ENCODE data around the gene CDON.

The CDON gene

DNA sequence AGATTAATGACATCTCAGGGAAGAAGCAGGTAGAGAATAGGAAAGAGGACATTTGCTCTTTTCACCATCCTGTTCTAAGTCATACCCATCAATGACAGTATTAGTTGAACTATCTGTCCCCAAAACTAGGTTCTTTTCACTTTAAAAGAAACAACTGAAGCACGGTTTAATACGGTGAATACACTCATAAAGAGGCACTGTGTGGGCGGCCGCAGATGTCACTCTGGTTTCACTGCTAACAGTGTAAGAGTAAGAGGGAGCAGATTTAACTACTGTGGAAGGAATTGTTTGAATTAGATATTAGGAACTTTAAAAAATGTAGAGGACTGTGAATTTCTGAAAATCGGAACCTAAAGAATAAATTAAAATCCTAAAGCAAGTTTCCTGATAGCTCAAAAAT lies 67.4 kb downstream of the CDON start:
- H3K4me2 ChIP-seq (ENCODE audit: insufficient read depth, low read length, poor library complexity, severe bottlenecking) = no peak overlapping the region

DNA sequence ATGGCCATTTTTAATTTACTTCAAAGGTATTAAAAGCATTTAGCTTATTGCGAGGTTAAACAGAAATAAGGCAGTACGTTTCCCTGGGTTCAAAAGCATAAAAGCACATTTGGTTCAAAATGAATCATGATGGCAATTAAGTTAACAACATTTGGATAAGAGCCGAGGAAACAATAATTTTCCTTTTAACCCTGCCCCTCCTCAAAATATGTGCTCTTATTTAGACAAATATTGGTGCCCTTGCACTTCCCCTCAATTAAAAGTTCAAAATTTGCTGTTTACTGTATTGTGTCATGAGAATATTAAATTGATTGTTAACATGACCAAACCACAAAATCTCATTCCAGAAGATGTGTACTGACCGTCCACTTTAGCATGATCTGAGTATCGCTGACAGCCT lies 68.2 kb downstream of the CDON start:
- Histone ChIP-seq H3K4ac (ENCODE audit: low read length) (no peak overlapping the region), H3K27ac (replicated peaks; ENCODE audit: low read length) (no peak overlapping the region), H2BK15ac (ENCODE audit: low read length) (no peak overlapping the region), H3K9me3 (replicated peaks in 1 of 2; ENCODE audit: control insufficient read depth in 2 of 2, insufficient read depth in 1 of 2, low read depth in 1 of 2, low read length in 2 of 2) (peaks cover 0 to 2% of the 10 kb centered on the region in 2 donors), H3K23ac (ENCODE audit: low read depth, low read length, poor library complexity) (no peak overlapping the region), H3K14ac (ENCODE audit: low read length) (no peak overlapping the region), H2BK5ac (ENCODE audit: low read length) (no peak overlapping the region), H3K27me3 (ENCODE audit: control insufficient read depth in 3 of 3, insufficient read depth in 3 of 3, low read depth in 1 of 3, low read length in 3 of 3) (no peaks in the 10 kb centered on the region), H2BK12ac (ENCODE audit: low read length) (no peak overlapping the region), H3K9ac (ENCODE audit: low read depth, low read length, poor library complexity) (no peak overlapping the region), H2BK120ac (ENCODE audit: low read depth, low read length) (no peak overlapping the region), H3K79me1 (ENCODE audit: low read depth, low read length) (no peaks in the 10 kb centered on the region), H3K4me3 (ENCODE audit: low read length in 2 of 2) (no peak overlapping the region), H2AK5ac (ENCODE audit: low read depth, low read length) (no peak overlapping the region), H3K4me1 (ENCODE audit: control insufficient read depth in 2 of 2, insufficient read depth in 1 of 2, low read depth in 1 of 2, low read length in 2 of 2) (peaks cover 3 to 7% of the 10 kb centered on the region in 2 donors), H3K4me2 (ENCODE audit: insufficient read depth, low read length, poor library complexity, severe bottlenecking) (no peak overlapping the region), H2AFZ (ENCODE audit: low read length) (no peak overlapping the region), H3K36me3 (replicated peaks in 1 of 2; ENCODE audit: control insufficient read depth in 2 of 2, insufficient read depth in 2 of 2, low read length in 2 of 2) (peaks cover 15 to 26% of the 10 kb centered on the region in 2 donors), H4K91ac (ENCODE audit: low read depth, low read length, poor library complexity) (no peak overlapping the region), H3K18ac (ENCODE audit: low read length) (no peak overlapping the region), H4K8ac (ENCODE audit: low read depth, low read length) (no peak overlapping the region)
- DNase-seq (ENCODE audit: low spot score) = no peak
- WGBS, 2 donors (ENCODE audit: extremely low coverage in 2 of 2, insufficient read length in 2 of 2, insufficient replicate concordance in 1 of 2) = no CpG with 5 or more reads among the region's 5 CpGs

More for the DNA sequence above, 67.4 kb downstream of the CDON start:
- no peak overlapping the region for H3K9ac ChIP-seq (ENCODE audit: low read depth, low read length, poor library complexity)
- peaks cover 3 to 7% of the 10 kb centered on the region in 2 donors for H3K4me1 ChIP-seq (ENCODE audit: control insufficient read depth in 2 of 2, insufficient read depth in 1 of 2, low read depth in 1 of 2, low read length in 2 of 2)
- no peaks in the 10 kb centered on the region for H3K27me3 ChIP-seq (ENCODE audit: control insufficient read depth in 3 of 3, insufficient read depth in 3 of 3, low read depth in 1 of 3, low read length in 3 of 3)
- no peak overlapping the region for H3K27ac ChIP-seq (replicated peaks; ENCODE audit: low read length)
- no peak overlapping the region for H2BK15ac ChIP-seq (ENCODE audit: low read length)
- no peak overlapping the region for H3K14ac ChIP-seq (ENCODE audit: low read length)
- peaks cover 0 to 2% of the 10 kb centered on the region in 2 donors for H3K9me3 ChIP-seq (replicated peaks in 1 of 2; ENCODE audit: control insufficient read depth in 2 of 2, insufficient read depth in 1 of 2, low read depth in 1 of 2, low read length in 2 of 2)
- peaks cover 15 to 25% of the 10 kb centered on the region in 2 donors for H3K36me3 ChIP-seq (replicated peaks in 1 of 2; ENCODE audit: control insufficient read depth in 2 of 2, insufficient read depth in 2 of 2, low read length in 2 of 2)
- no peak for DNase-seq (ENCODE audit: low spot score)
- no peak overlapping the region for H2BK12ac ChIP-seq (ENCODE audit: low read length)
- H4K91ac ChIP-seq (ENCODE audit: low read depth, low read length, poor library complexity) = no peak overlapping the region
- no peaks in the 10 kb centered on the region for H3K79me1 ChIP-seq (ENCODE audit: low read depth, low read length)
- no peak overlapping the region for H3K18ac ChIP-seq (ENCODE audit: low read length)
- no CpG with 5 or more reads among the region's 5 CpGs for WGBS, 2 donors (ENCODE audit: extremely low coverage in 2 of 2, insufficient read length in 2 of 2, insufficient replicate concordance in 1 of 2)
- H3K4ac ChIP-seq (ENCODE audit: low read length) = no peak overlapping the region
- no peak overlapping the region for H2BK5ac ChIP-seq (ENCODE audit: low read length)
- no peak overlapping the region for H3K23ac ChIP-seq (ENCODE audit: low read depth, low read length, poor library complexity)
- no peak overlapping the region for H4K8ac ChIP-seq (ENCODE audit: low read depth, low read length)
- no peak overlapping the region for H2AFZ ChIP-seq (ENCODE audit: low read length)
- H3K4me3 ChIP-seq (ENCODE audit: low read length in 2 of 2) = no peak overlapping the region
- H2BK120ac ChIP-seq (ENCODE audit: low read depth, low read length) = no peak overlapping the region
- no peak overlapping the region for H2AK5ac ChIP-seq (ENCODE audit: low read depth, low read length)

GRCh38 chr11:125992893-125993292 lies 69.8 kb downstream of the CDON start:
- Histone ChIP-seq H2BK12ac (ENCODE audit: low read length) (no peak overlapping the region), H3K18ac (ENCODE audit: low read length) (no peak overlapping the region), H3K9ac (ENCODE audit: low read depth, low read length, poor library complexity) (no peak overlapping the region), H3K36me3 (replicated peaks in 1 of 2; ENCODE audit: control insufficient read depth in 2 of 2, insufficient read depth in 2 of 2, low read length in 2 of 2) (peaks cover 19 to 21% of the 10 kb centered on the region in 2 donors), H3K79me1 (ENCODE audit: low read depth, low read length) (no peaks in the 10 kb centered on the region), H3K23ac (ENCODE audit: low read depth, low read length, poor library complexity) (no peak overlapping the region), H3K4me1 (ENCODE audit: control insufficient read depth in 2 of 2, insufficient read depth in 1 of 2, low read depth in 1 of 2, low read length in 2 of 2) (peaks cover 3 to 7% of the 10 kb centered on the region in 2 donors), H3K9me3 (replicated peaks in 1 of 2; ENCODE audit: control insufficient read depth in 2 of 2, insufficient read depth in 1 of 2, low read depth in 1 of 2, low read length in 2 of 2) (peaks cover 0 to 2% of the 10 kb centered on the region in 2 donors), H2BK5ac (ENCODE audit: low read length) (no peak overlapping the region), H4K8ac (ENCODE audit: low read depth, low read length) (no peak overlapping the region), H3K14ac (ENCODE audit: low read length) (no peak overlapping the region), H3K27me3 (ENCODE audit: control insufficient read depth in 3 of 3, insufficient read depth in 3 of 3, low read depth in 1 of 3, low read length in 3 of 3) (no peaks in the 10 kb centered on the region), H4K91ac (ENCODE audit: low read depth, low read length, poor library complexity) (no peak overlapping the region), H2BK120ac (ENCODE audit: low read depth, low read length) (no peak overlapping the region), H2BK15ac (ENCODE audit: low read length) (no peak overlapping the region), H2AFZ (ENCODE audit: low read length) (no peak overlapping the region), H3K4me2 (ENCODE audit: insufficient read depth, low read length, poor library complexity, severe bottlenecking) (no peak overlapping the region), H3K27ac (replicated peaks; ENCODE audit: low read length) (no peak overlapping the region), H3K4ac (ENCODE audit: low read length) (no peak overlapping the region), H3K4me3 (ENCODE audit: low read length in 2 of 2) (no peak overlapping the region), H2AK5ac (ENCODE audit: low read depth, low read length) (no peak overlapping the region)
- DNase-seq (ENCODE audit: low spot score) = no peak
- WGBS, 2 donors (ENCODE audit: extremely low coverage in 2 of 2, insufficient read length in 2 of 2, insufficient replicate concordance in 1 of 2) = no CpG with 5 or more reads among the region's 7 CpGs

DNA sequence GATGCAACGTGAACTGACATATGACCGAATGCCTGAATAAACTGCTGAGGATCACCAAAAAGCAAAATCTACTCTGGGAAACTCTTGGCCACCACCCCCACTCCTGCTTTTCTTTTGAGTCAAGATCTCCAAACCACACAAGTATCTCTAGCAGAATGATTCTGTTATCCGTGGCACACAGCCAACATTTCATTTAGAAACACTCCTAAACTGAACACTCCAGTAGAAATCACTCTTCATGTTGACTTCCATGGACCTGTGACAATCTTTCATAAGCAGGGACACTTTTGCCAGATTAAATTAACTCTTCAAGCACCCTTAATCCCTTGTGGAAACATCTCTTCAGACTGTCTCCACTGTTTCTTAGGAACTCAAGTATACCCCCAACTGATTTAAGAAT lies 72.4 kb downstream of the CDON start:
- Histone ChIP-seq H2BK15ac (ENCODE audit: low read length) (no peak overlapping the region), H2AFZ (ENCODE audit: low read length) (no peak overlapping the region), H3K9me3 (replicated peaks in 1 of 2; ENCODE audit: control insufficient read depth in 2 of 2, insufficient read depth in 1 of 2, low read depth in 1 of 2, low read length in 2 of 2) (no peaks in the 10 kb centered on the region), H3K36me3 (replicated peaks in 1 of 2; ENCODE audit: control insufficient read depth in 2 of 2, insufficient read depth in 2 of 2, low read length in 2 of 2) (peaks cover 18 to 19% of the 10 kb centered on the region in 2 donors), H3K4me1 (ENCODE audit: control insufficient read depth in 2 of 2, insufficient read depth in 1 of 2, low read depth in 1 of 2, low read length in 2 of 2) (peaks cover 0 to 2% of the 10 kb centered on the region in 2 donors), H3K4me3 (ENCODE audit: low read length in 2 of 2) (no peak overlapping the region), H2BK120ac (ENCODE audit: low read depth, low read length) (no peak overlapping the region), H4K8ac (ENCODE audit: low read depth, low read length) (no peak overlapping the region), H2AK5ac (ENCODE audit: low read depth, low read length) (no peak overlapping the region), H3K4ac (ENCODE audit: low read length) (no peak overlapping the region), H3K14ac (ENCODE audit: low read length) (no peak overlapping the region), H3K9ac (ENCODE audit: low read depth, low read length, poor library complexity) (no peak overlapping the region), H4K91ac (ENCODE audit: low read depth, low read length, poor library complexity) (no peak overlapping the region), H3K27ac (replicated peaks; ENCODE audit: low read length) (no peak overlapping the region), H2BK5ac (ENCODE audit: low read length) (no peak overlapping the region), H3K27me3 (ENCODE audit: control insufficient read depth in 3 of 3, insufficient read depth in 3 of 3, low read depth in 1 of 3, low read length in 3 of 3) (no peaks in the 10 kb centered on the region), H3K18ac (ENCODE audit: low read length) (no peak overlapping the region), H2BK12ac (ENCODE audit: low read length) (no peak overlapping the region), H3K79me1 (ENCODE audit: low read depth, low read length) (no peaks in the 10 kb centered on the region), H3K23ac (ENCODE audit: low read depth, low read length, poor library complexity) (no peak overlapping the region), H3K4me2 (ENCODE audit: insufficient read depth, low read length, poor library complexity, severe bottlenecking) (no peak overlapping the region)
- no peak for DNase-seq (ENCODE audit: low spot score)
- WGBS, 2 donors (ENCODE audit: extremely low coverage in 2 of 2, insufficient read length in 2 of 2, insufficient replicate concordance in 1 of 2) = no CpG with 5 or more reads among the region's 3 CpGs

Measured in neuronal stem cell (in vitro differentiated cells).